22Rv1 (cell line): ENCODE measurements around the gene TSPAN16.

ENCODE experiments used
- H3K27ac ChIP-seq: fragments of 450-650 bp; 2 replicates; pipeline ENCODE4 v1.5.1; 2017
- CTCF ChIP-seq: fragments of 450-650 bp; IDR thresholded peaks from 2 replicates; pipeline ENCODE4 v1.5.1; 2017; ENCODE audit warnings: mild to moderate bottlenecking
- ZFX ChIP-seq: fragments of 450-650 bp; IDR thresholded peaks from 2 replicates; pipeline ENCODE4 v1.6.1; 2017; ENCODE audit warnings: antibody characterized with exemption, borderline replicate concordance

TSPAN16 gene

GRCh38 chr19:11252665-11253355 lies 43.1 kb upstream of the TSPAN16 start:
- no peak overlapping the region for H3K27ac ChIP-seq
- TF ChIP-seq ZFX (no peak), CTCF (no peak)

DNA sequence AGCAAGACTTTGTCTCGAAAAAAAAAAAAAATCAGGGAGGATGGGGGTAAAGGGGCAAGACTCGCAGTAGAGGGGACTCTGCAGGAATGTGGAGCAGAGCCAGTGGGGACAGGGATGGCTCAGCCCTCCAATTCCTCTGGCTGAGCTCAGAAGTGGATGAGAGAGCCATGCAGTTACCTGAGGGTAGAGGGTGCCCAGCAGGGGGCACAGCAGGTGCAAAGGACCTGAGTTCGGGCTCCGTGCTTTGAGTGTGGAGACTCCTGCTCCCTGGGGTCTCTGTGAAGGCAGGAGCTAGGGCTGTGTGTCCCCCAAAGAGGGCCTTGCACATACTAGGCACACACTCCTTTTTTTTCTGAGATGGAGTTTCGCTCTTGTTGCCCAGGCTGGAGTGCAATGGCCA lies 41.3 kb upstream of the TSPAN16 start:
- TF ChIP-seq CTCF (peak; percentile 35; the same call in 1 of the 2 replicates), ZFX (no peak)
- no peak overlapping the region for H3K27ac ChIP-seq

GRCh38 chr19:11256189-11256588 lies 39.8 kb upstream of the TSPAN16 start:
- no peak overlapping the region for H3K27ac ChIP-seq
- TF ChIP-seq ZFX (no peak), CTCF (no peak)

- H3K27ac ChIP-seq: no peak overlapping the region
- TF ChIP-seq ZFX (no peak), CTCF (no peak)
These were observed 38.0 kb upstream of the TSPAN16 start for GRCh38 chr19:11257846-11258380.

DNA sequence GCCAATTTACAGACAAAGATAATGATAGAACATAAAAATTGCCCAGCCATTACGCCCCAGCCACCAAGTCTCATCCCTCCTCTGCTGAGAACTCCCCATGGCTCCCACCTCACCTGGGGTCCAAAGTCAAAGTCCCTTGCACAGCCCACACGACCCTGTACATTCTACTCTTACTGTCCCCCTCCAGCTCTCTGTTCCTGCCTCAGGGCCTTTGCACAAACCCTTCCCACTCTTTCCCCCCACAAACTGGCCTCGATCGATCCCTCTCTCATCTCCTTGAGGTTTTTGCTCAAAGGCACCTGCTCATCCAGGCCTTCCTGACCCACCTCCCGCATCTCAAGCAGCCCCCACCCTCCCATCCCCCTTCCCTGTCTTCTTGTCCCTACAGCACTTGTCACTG lies 35.0 kb upstream of the TSPAN16 start:
- H3K27ac ChIP-seq: no peak overlapping the region
- TF ChIP-seq CTCF: no peak
- no peak for TF ChIP-seq ZFX

GRCh38 chr19:11261431-11261970 lies 34.5 kb upstream of the TSPAN16 start:
- TF ChIP-seq CTCF (no peak), ZFX (no peak)
- H3K27ac ChIP-seq: peak overlapping the region; percentile 64
